Measurements from ENCODE around the gene NRXN3. TPM values are rescaled to one million over a fixed set of nuclear protein-coding genes. Genes with fewer than 3 reads are reported as not detected.

NRXN3 gene
- total and polyA plus RNA-seq, 2 of the 4 experiments (the other 2 are of a cell fraction) = 4.8 to 25.1 TPM

DNA sequence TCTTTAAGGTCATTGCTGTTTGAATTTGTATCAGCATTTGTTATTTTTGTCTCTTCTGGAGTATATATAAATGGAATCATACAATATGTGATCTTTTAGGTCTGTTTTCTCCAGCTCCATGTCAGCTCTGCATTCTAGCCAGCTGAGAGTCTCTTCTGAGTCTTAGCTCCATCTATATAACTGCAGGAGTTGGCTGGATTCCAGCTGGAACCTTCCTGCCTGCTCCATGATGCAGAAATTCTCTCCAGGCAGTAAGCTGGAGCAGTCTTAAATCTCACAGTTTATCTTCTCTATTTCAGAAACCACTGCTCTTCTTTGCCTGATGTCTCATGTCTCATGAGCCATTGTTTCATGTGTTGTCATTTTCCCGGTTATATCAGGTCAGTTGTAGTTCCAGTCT is 827.6 kb downstream of the NRXN3 start:
- H2BK15ac ChIP-seq (ENCODE audit: low read depth, low read length) = no peak overlapping the region
- dilution Hi-C loops (cut with HindIII; ENCODE audit: low sequenced_read_pairs, unreplicated experiment) = no loop called here

More for the DNA sequence above, 827.6 kb downstream of the NRXN3 start:
- H3K56ac ChIP-seq (ENCODE audit: extremely low read depth, insufficient read depth, low read length) = no peak overlapping the region
- intact Hi-C loops (cut with micrococcal nuclease) (no loop called here), in situ Hi-C loops (cut with MboI; ENCODE audit: low sequenced_read_pairs) (no loop called here)
- H3K27me3 ChIP-seq (ENCODE audit: control insufficient read depth, insufficient read depth, low read length) = no peaks in the 10 kb centered on the region
- CTCF ChIA-PET = interaction anchor here (0.7 kb wide), 1 partner anchor 39 kb away, joined by 3 read pairs; no protein-coding TSS in a partner anchor
- no peak overlapping the region for H2AK5ac ChIP-seq (ENCODE audit: low read depth, low read length)
- H2AK9ac ChIP-seq (replicated peaks; ENCODE audit: low read depth, low read length, poor library complexity) = no peak overlapping the region
- H3K9me1 ChIP-seq (ENCODE audit: insufficient read depth, low read length) = no peaks in the 10 kb centered on the region
- H3K4me1 ChIP-seq (ENCODE audit: control insufficient read depth, insufficient read depth, low read length) = no peaks in the 10 kb centered on the region
- POLR2A ChIA-PET (ENCODE audit: unreplicated experiment) = no interaction called here
- no peak overlapping the region for H3K9ac ChIP-seq (ENCODE audit: low read depth, low read length)
- H3K4me2 ChIP-seq (ENCODE audit: low read depth, low read length) = no peak overlapping the region
- H2BK5ac ChIP-seq (ENCODE audit: low read depth, low read length, poor library complexity, severe bottlenecking) = no peak overlapping the region
- H2AFZ ChIP-seq (replicated peaks; ENCODE audit: low read length, poor library complexity) = no peak overlapping the region
- H3K23ac ChIP-seq (ENCODE audit: low read depth, low read length) = no peak overlapping the region
- H4K5ac ChIP-seq (ENCODE audit: low read depth, low read length) = no peak overlapping the region
- H4K91ac ChIP-seq (ENCODE audit: insufficient read depth, low read depth, low read length) = no peak overlapping the region
- H3K27ac ChIP-seq (ENCODE audit: insufficient read depth, low read length) = no peak overlapping the region
- no peaks in the 10 kb centered on the region for H3K79me1 ChIP-seq (ENCODE audit: low read depth in 1 of 2, low read length in 2 of 2)
- no TSS peak for BruUV-seq (replicated peaks)
- no peaks in the 10 kb centered on the region for H3K36me3 ChIP-seq (ENCODE audit: control insufficient read depth, insufficient read depth, low read length)
- peak; percentile 24; the same call in 1 of the 2 replicates for ATAC-seq (ENCODE audit: low read depth)
- H3K18ac ChIP-seq (ENCODE audit: low read depth, low read length) = no peak overlapping the region
- H4K20me1 ChIP-seq (ENCODE audit: insufficient read depth, low read length) = no peaks in the 10 kb centered on the region
- no peak for TF ChIP-seq FOS (IDR thresholded peaks at IDR 0.05; ENCODE audit: low read depth, low read length)
- TF ChIP-seq, protein P1, sequence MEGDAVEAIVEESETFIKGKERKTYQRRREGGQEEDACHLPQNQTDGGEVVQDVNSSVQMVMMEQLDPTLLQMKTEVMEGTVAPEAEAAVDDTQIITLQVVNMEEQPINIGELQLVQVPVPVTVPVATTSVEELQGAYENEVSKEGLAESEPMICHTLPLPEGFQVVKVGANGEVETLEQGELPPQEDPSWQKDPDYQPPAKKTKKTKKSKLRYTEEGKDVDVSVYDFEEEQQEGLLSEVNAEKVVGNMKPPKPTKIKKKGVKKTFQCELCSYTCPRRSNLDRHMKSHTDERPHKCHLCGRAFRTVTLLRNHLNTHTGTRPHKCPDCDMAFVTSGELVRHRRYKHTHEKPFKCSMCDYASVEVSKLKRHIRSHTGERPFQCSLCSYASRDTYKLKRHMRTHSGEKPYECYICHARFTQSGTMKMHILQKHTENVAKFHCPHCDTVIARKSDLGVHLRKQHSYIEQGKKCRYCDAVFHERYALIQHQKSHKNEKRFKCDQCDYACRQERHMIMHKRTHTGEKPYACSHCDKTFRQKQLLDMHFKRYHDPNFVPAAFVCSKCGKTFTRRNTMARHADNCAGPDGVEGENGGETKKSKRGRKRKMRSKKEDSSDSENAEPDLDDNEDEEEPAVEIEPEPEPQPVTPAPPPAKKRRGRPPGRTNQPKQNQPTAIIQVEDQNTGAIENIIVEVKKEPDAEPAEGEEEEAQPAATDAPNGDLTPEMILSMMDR (conservative IDR thresholded peaks at IDR 0.05; ENCODE audit: low read depth, low read length) = no peak
- no peak for TF ChIP-seq RFX5 (IDR thresholded peaks at IDR 0.05; ENCODE audit: low read depth, low read length)
- H2BK20ac ChIP-seq (ENCODE audit: low read depth, low read length) = no peak overlapping the region
- H4K8ac ChIP-seq (ENCODE audit: low read depth in 2 of 2, low read length in 2 of 2) = no peak overlapping the region
- H3K4me3 ChIP-seq (ENCODE audit: insufficient read depth, low read depth, low read length) = no peak overlapping the region
- H3K14ac ChIP-seq (replicated peaks; ENCODE audit: low read depth, low read length) = no peak overlapping the region
- no CpG with 5 or more reads among the region's 1 CpG for WGBS, 2 experiments (ENCODE audit: extremely low coverage in 2 of 2, insufficient read length in 1 of 2)
- DNase-seq = peak; percentile 71
- no peaks in the 10 kb centered on the region for H3K9me3 ChIP-seq (ENCODE audit: control insufficient read depth, insufficient read depth, low read length)
- H3K4ac ChIP-seq (ENCODE audit: low read depth, low read length) = no peak overlapping the region
- no peak overlapping the region for H2BK120ac ChIP-seq (ENCODE audit: low read depth, low read length)

Data from IMR-90 (cell line).